H1 (cell line): ENCODE measurements around the gene PRR35. TPM values are rescaled to one million over a fixed set of nuclear protein-coding genes. Genes with fewer than 3 reads are reported as not detected.

ENCODE experiments used
- CTCF ChIA-PET: fragments of 300-600 bp; sonication (Branson Sonifier 250); formaldehyde crosslinking; loops from one replicate; lab custom pipeline; 2021; ENCODE audit not compliant: partially characterized antibody; lab: Charles Lee
- POLR2A ChIA-PET: fragments of 300-600 bp; sonication (Branson Sonifier 250); formaldehyde crosslinking; loops from one replicate; lab custom pipeline; 2021; ENCODE audit warnings: inconsistent platforms; ENCODE audit not compliant: partially characterized antibody; lab: Charles Lee
- DNase-seq, 2 experiments: peaks; one replicate each; pipeline versions ENCODE4 v3.0.0 to v3.0.0-alpha.2; 2010 to 2022; ENCODE audit warnings: low spot score in 2 of 2, low read depth in 1 of 2, mixed read lengths in 1 of 2
- FAIRE-seq: peaks from 2 replicates; lab custom pipeline; 2011; peaks lifted over from hg19 to GRCh38; lab: Jason Lieb, UNC
- H2AFZ ChIP-seq: 2 replicates; pipeline ENCODE4 v1.8.1; 2012; ENCODE audit warnings: low read length, inconsistent platforms
- H2AK5ac ChIP-seq: 2 replicates; pipeline ENCODE4 v1.6.1; 2013; ENCODE audit warnings: low read depth, low read length
- H2BK120ac ChIP-seq: replicated peaks from 2 replicates; pipeline ENCODE3; 2013; ENCODE audit warnings: low read depth, low read length, inconsistent platforms
- H2BK12ac ChIP-seq: 2 replicates; pipeline ENCODE4 v1.6.1; 2013; ENCODE audit warnings: low read depth, low read length
- H2BK15ac ChIP-seq: 2 replicates; pipeline ENCODE4 v1.6.1; 2013; ENCODE audit warnings: low read length
- H2BK20ac ChIP-seq: 2 replicates; pipeline ENCODE4 v1.6.1; 2013; ENCODE audit warnings: low read length
- H2BK5ac ChIP-seq: 2 replicates; pipeline ENCODE4 v1.6.1; 2013; ENCODE audit warnings: low read depth, low read length
- H3K14ac ChIP-seq: 2 replicates; pipeline ENCODE4 v1.6.1; 2013; ENCODE audit warnings: inconsistent platforms; ENCODE audit not compliant: insufficient read length
- H3K18ac ChIP-seq: 2 replicates; pipeline ENCODE4 v1.6.1; 2013; ENCODE audit warnings: low read length; ENCODE audit errors: extremely low read depth
- H3K23ac ChIP-seq: 2 replicates; pipeline ENCODE4 v1.6.1; 2013; ENCODE audit warnings: inconsistent platforms; ENCODE audit not compliant: insufficient read length
- H3K23me2 ChIP-seq: 2 replicates; pipeline ENCODE4 v1.6.1; 2013; ENCODE audit warnings: low read depth, low read length
- H3K27ac ChIP-seq: 2 replicates; pipeline ENCODE4 v1.6.1; 2011; ENCODE audit warnings: low read depth, low read length, inconsistent platforms
- H3K27me3 ChIP-seq, 4 experiments: replicated peaks in 1 of 4; 1 replicate in 1 of 4; 2 replicates in 3 of 4; pipeline versions ENCODE4 v1.6.1 to v1.8.1; 2011 to 2013; ENCODE audit warnings: low read length in 3 of 4, mild to moderate bottlenecking in 3 of 4, inconsistent platforms in 2 of 4, mixed read lengths in 2 of 4, moderate library complexity in 1 of 4; ENCODE audit not compliant: control insufficient read depth in 3 of 4, insufficient read depth in 3 of 4; ENCODE audit errors: extremely low read depth in 1 of 4
- H3K36me3 ChIP-seq, 4 experiments: 2 replicates each; pipeline versions ENCODE4 v1.6.1 to v1.8.1; 2011 to 2013; ENCODE audit warnings: mild to moderate bottlenecking in 4 of 4, low read length in 3 of 4, moderate library complexity in 2 of 4, control low read depth in 1 of 4, inconsistent platforms in 1 of 4; ENCODE audit not compliant: insufficient read depth in 4 of 4, control insufficient read depth in 2 of 4
- H3K4ac ChIP-seq: replicated peaks from 2 replicates; pipeline ENCODE3; 2013; ENCODE audit warnings: low read length, low read depth, mixed read lengths, inconsistent platforms; ENCODE audit not compliant: insufficient read length
- H3K4me1 ChIP-seq, 4 experiments: replicated peaks in 1 of 4; 1 replicate in 1 of 4; 2 replicates in 3 of 4; pipeline versions ENCODE4 v1.6.1 to v1.8.1; 2011 to 2013; ENCODE audit warnings: low read length in 3 of 4, inconsistent platforms in 2 of 4, mixed read lengths in 1 of 4; ENCODE audit not compliant: insufficient read depth in 4 of 4, control insufficient read depth in 3 of 4
- H3K4me2 ChIP-seq, 2 experiments: 2 replicates each; pipeline versions ENCODE4 v1.6.1 to v1.8.1; 2011 to 2013; ENCODE audit warnings: low read depth in 2 of 2, low read length in 2 of 2, control low read depth in 1 of 2, inconsistent platforms in 1 of 2, mild to moderate bottlenecking in 1 of 2; ENCODE audit not compliant: insufficient read depth in 1 of 2
- H3K4me3 ChIP-seq, 4 experiments: fragments of 200-600, 300-600 bp in 1 of 4; sonication (generic), shearing (Covaris generic), sonication (Bioruptor Twin) in 1 of 4; 2 replicates each; pipeline versions ENCODE4 v1.5.1 to v1.8.1; 2011 to 2016; ENCODE audit warnings: low read length in 4 of 4, low read depth in 3 of 4, control low read depth in 2 of 4, inconsistent platforms in 2 of 4, mild to moderate bottlenecking in 2 of 4, mixed read lengths in 1 of 4, moderate library complexity in 1 of 4; ENCODE audit not compliant: insufficient read depth in 2 of 4; ENCODE audit errors: extremely low read depth in 1 of 4
- H3K56ac ChIP-seq: replicated peaks from 2 replicates; pipeline ENCODE3; 2013; ENCODE audit warnings: low read depth, mild to moderate bottlenecking, mixed read lengths, low read length, inconsistent platforms; ENCODE audit not compliant: insufficient read length
- H3K79me1 ChIP-seq: 2 replicates; pipeline ENCODE4 v1.6.1; 2013; ENCODE audit warnings: low read depth, low read length, control low read depth
- H3K79me2 ChIP-seq, 2 experiments: 2 replicates each; pipeline versions ENCODE4 v1.6.1 to v1.8.1; 2012 to 2013; ENCODE audit warnings: low read length in 2 of 2, mild to moderate bottlenecking in 2 of 2, inconsistent platforms in 1 of 2; ENCODE audit not compliant: insufficient read depth in 2 of 2, control insufficient read depth in 1 of 2
- H3K9ac ChIP-seq, 4 experiments: replicated peaks in 1 of 4; 1 replicate in 1 of 4; 2 replicates in 3 of 4; pipeline versions ENCODE4 v1.6.1 to v1.8.1; 2011 to 2013; ENCODE audit warnings: low read depth in 3 of 4, low read length in 3 of 4, control low read depth in 2 of 4, mild to moderate bottlenecking in 2 of 4, moderate library complexity in 2 of 4, inconsistent platforms in 1 of 4; ENCODE audit errors: extremely low read depth in 1 of 4
- H3K9me3 ChIP-seq, 2 experiments: 2 replicates each; pipeline versions ENCODE4 v1.6.1 to v1.8.1; 2012 to 2013; ENCODE audit warnings: mild to moderate bottlenecking in 2 of 2, moderate library complexity in 2 of 2, control low read depth in 1 of 2, inconsistent platforms in 1 of 2, low read depth in 1 of 2, low read length in 1 of 2, mixed read lengths in 1 of 2; ENCODE audit not compliant: insufficient read depth in 2 of 2
- H4K20me1 ChIP-seq, 2 experiments: replicated peaks in 1 of 2; 2 replicates each; pipeline versions ENCODE3 to v1.8.1; 2011 to 2013; ENCODE audit warnings: inconsistent platforms in 2 of 2, low read length in 2 of 2, mild to moderate bottlenecking in 1 of 2; ENCODE audit not compliant: insufficient read depth in 2 of 2, control insufficient read depth in 1 of 2
- H4K5ac ChIP-seq: 2 replicates; pipeline ENCODE4 v1.6.1; 2013; ENCODE audit warnings: low read length, low read depth, mixed read lengths, inconsistent platforms; ENCODE audit not compliant: insufficient read length
- H4K8ac ChIP-seq: 2 replicates; pipeline ENCODE4 v1.8.0; 2013; ENCODE audit warnings: mild to moderate bottlenecking, moderate library complexity, low read length, inconsistent platforms; ENCODE audit not compliant: insufficient read depth; ENCODE audit errors: extremely low read depth
- H4K91ac ChIP-seq: replicated peaks from 2 replicates; pipeline ENCODE3; 2013; ENCODE audit warnings: low read length, mixed read lengths, inconsistent platforms; ENCODE audit not compliant: insufficient read length
- ATF2 ChIP-seq: IDR thresholded peaks from 2 replicates; pipeline ENCODE4 v1.6.1; 2012; ENCODE audit warnings: low read length, inconsistent platforms
- CBX8 ChIP-seq: fragments of 300-800, 300-1000 bp; sonication (generic); IDR thresholded peaks from 2 replicates; pipeline ENCODE4 v1.7.1; 2016; ENCODE audit warnings: low read depth, low read length, borderline replicate concordance
- CHD2 ChIP-seq: IDR thresholded peaks from 2 replicates; pipeline ENCODE4 v1.6.1; 2012; ENCODE audit warnings: low read length, improper control_type of control experiment
- CTBP2 ChIP-seq: IDR thresholded peaks from 2 replicates; pipeline ENCODE4 v1.7.0; 2011; ENCODE audit warnings: borderline replicate concordance, mild to moderate bottlenecking, moderate library complexity, mixed read lengths, low read length; ENCODE audit not compliant: insufficient read depth, insufficient read length
- KDM4A ChIP-seq: IDR thresholded peaks from one replicate; pipeline ENCODE4 v1.7.1; 2012; ENCODE audit warnings: low read depth, mild to moderate bottlenecking, moderate library complexity, low read length, inconsistent platforms; ENCODE audit not compliant: severe bottlenecking
- MAFK ChIP-seq: IDR thresholded peaks from 2 replicates; pipeline ENCODE4 v1.6.1; 2012; ENCODE audit warnings: low read depth, mild to moderate bottlenecking, improper control_type of control experiment, low read length
- MAX ChIP-seq: IDR thresholded peaks from 2 replicates; pipeline ENCODE4 v1.6.1; 2012; ENCODE audit warnings: inconsistent platforms
- RAD21 ChIP-seq, 2 experiments: IDR thresholded peaks in 1 of 2; conservative IDR thresholded peaks in 1 of 2; 2 replicates each; pipeline ENCODE4 v1.6.1; 2011; ENCODE audit warnings: low read depth in 2 of 2, low read length in 2 of 2, improper control_type of control experiment in 1 of 2, inconsistent platforms in 1 of 2, mild to moderate bottlenecking in 1 of 2, moderate library complexity in 1 of 2
- TBP ChIP-seq: IDR thresholded peaks from 2 replicates; pipeline ENCODE4 v1.6.1; 2011; ENCODE audit warnings: low read depth, low read length, improper control_type of control experiment
- WGBS, 2 experiments: shearing (Covaris generic) in 1 of 2; methylation state at CpG; one replicate each; pipeline versions ENCODE4 v1.1.6 to v1.1.7; 2013 to 2015; ENCODE audit warnings: low lambda C conversion rate in 2 of 2, mixed read lengths in 2 of 2, inconsistent platforms in 1 of 2, low coverage in 1 of 2, missing lambda C conversion rate in 1 of 2; ENCODE audit not compliant: insufficient replicate concordance in 2 of 2, insufficient coverage in 1 of 2, insufficient read length in 1 of 2; ENCODE audit errors: extremely low coverage in 1 of 2, missing lambda C conversion rate in 1 of 2; 5-methylcytosine and 5-hydroxymethylcytosine counted together
- polyA plus RNA-seq, 7 experiments: library from polyadenylated mRNA; depleted of rRNA in 3 of 7; stranded (reverse) in 5 of 7; unstranded in 2 of 7; fragments of >200 nt in 5 of 7; fragments of 200-250 nt in 2 of 7; gene quantifications; 1 replicate in 5 of 7; 2 replicates in 1 of 7; 4 replicates in 1 of 7; pipeline versions ENCODE4 v1.2.1 to v1.2.3, GENCODE V29; 2011 to 2013; ENCODE audit warnings: missing spikeins in 2 of 7, mixed read lengths in 2 of 7
- total RNA-seq: library from RNA; stranded (reverse); fragmentation: NEBNext Ultra II Directional; extraction: Animal tissue kit (Norgen Biotek cat#: 25700); gene quantifications from 2 replicates; pipeline ENCODE4 v1.2.1, GENCODE V29; 2021

PRR35 gene
- total and polyA plus RNA-seq, 2 of the 8 experiments (the other 6 are each of a cell fraction or from before 2014, with no cell fraction given), result 0.38 to 0.50 TPM

- H3K4me1 ChIP-seq, result no peaks in the 10 kb centered on the region
- no peak overlapping the region for H2BK12ac ChIP-seq
- WGBS, 2 experiments, result 95% methylated on average over 4 of the region's 54 CpGs; no CpG with 5 or more reads in 1 of the 2 experiments
- no peak overlapping the region for H3K9ac ChIP-seq
- no peak overlapping the region for H3K4me3 ChIP-seq
- H3K18ac ChIP-seq, result no peak overlapping the region
- H4K20me1 ChIP-seq, result peaks cover 2 to 6% of the 10 kb centered on the region in 2 experiments
- H3K36me3 ChIP-seq, result peaks cover 0 to 32% (median 2%) of the 10 kb centered on the region in 4 experiments; a peak in 2 of 8 replicates
- H4K8ac ChIP-seq, result no peak overlapping the region
- no peaks in the 10 kb centered on the region for H3K27me3 ChIP-seq
- no peak overlapping the region for H3K27ac ChIP-seq
- H2AFZ ChIP-seq, result no peak overlapping the region
- H2BK5ac ChIP-seq, result no peak overlapping the region
- no peak overlapping the region for H2BK120ac ChIP-seq
- H3K23ac ChIP-seq, result no peak overlapping the region
- H4K5ac ChIP-seq, result no peak overlapping the region
- H3K9me3 ChIP-seq, result no peaks in the 10 kb centered on the region
- H3K4ac ChIP-seq, result no peak overlapping the region
- no peak overlapping the region for H3K14ac ChIP-seq
- H4K91ac ChIP-seq, result no peak overlapping the region
- DNase-seq (peak in 1 of 2 experiments; percentile 86), FAIRE-seq (no peak)
- ChIA-PET CTCF (interaction anchor here (0.7 to 1.9 kb wide), 12 partner anchors 9 to 596 kb away, joined by 3 to 17 read pairs (median 4); no protein-coding TSS in a partner anchor), POLR2A (interaction anchor here (1.2 kb wide), 1 partner anchor 10 kb away, joined by 3 read pairs; no protein-coding TSS in a partner anchor)
- no peak overlapping the region for H3K56ac ChIP-seq
- H3K79me1 ChIP-seq, result no peaks in the 10 kb centered on the region
- H2AK5ac ChIP-seq, result no peak overlapping the region
- no peak overlapping the region for H3K4me2 ChIP-seq
- H2BK20ac ChIP-seq, result no peak overlapping the region
- H3K23me2 ChIP-seq, result no peaks in the 10 kb centered on the region
- peaks cover 0 to 4% of the 10 kb centered on the region in 2 experiments; a peak in 1 of 4 replicates for H3K79me2 ChIP-seq
- H2BK15ac ChIP-seq, result no peak overlapping the region
- TF ChIP-seq CTBP2 (no peak), KDM4A (no peak), MAX (no peak), RAD21 (IDR thresholded peaks at IDR 0.05 in 1 of 2, conservative IDR thresholded peaks at IDR 0.05 in 1 of 2; ENCODE audit: low read depth in 2 of 2, low read length in 2 of 2) (peak; percentile 3 to 49; a peak in 2 of 4 replicates), CBX8 (no peak), TBP (no peak), MAFK (no peak), CHD2 (no peak), ATF2 (no peak)
Measured at GRCh38 chr16:549544-550263, 10.5 kb upstream of the PRR35 start.
